HCT116 (cell line): ENCODE data around the gene PRDM12. TPM values are rescaled to one million over a fixed set of nuclear protein-coding genes. Genes with fewer than 3 reads are reported as not detected.

Experiments
- ATAC-seq: fragments of 200-7000 bp; cut with Tn5 transposase; 2 replicates; pipeline ENCODE4 v1.9.1; 2020; ENCODE audit warnings: mild to moderate bottlenecking, moderate library complexity
- BruUV-seq: library from RNA; stranded (reverse); fragments of 400-500 nt; replicated peaks from 2 replicates; lab custom pipeline; 2021; lab: Mats Ljungman, UMichigan
- CTCF ChIA-PET: fragments of 300-600 bp; sonication (Branson Sonifier 250); formaldehyde crosslinking; loops from one replicate; lab custom pipeline; 2021; ENCODE audit warnings: antibody characterized with exemption; lab: Charles Lee
- POLR2A ChIA-PET: fragments of 300-600, 350-600 bp; sonication (Branson Sonifier 250); formaldehyde crosslinking; loops from one replicate; lab custom pipeline; 2021; ENCODE audit warnings: antibody characterized with exemption; lab: Charles Lee
- RAD21 ChIA-PET, 2 experiments: fragments of 300-600 bp; sonication (Branson Sonifier 250); formaldehyde crosslinking; loops; one replicate each; lab custom pipeline; 2023; ENCODE audit warnings: low total read pairs in 2 of 2; ENCODE audit not compliant: uncharacterized antibody in 2 of 2, unreplicated experiment in 2 of 2, low non-redundant PET in 1 of 2; lab: Charles Lee
- DNase-seq: peaks from one replicate; pipeline ENCODE4 v3.0.0-alpha.2; 2010; ENCODE audit warnings: low read depth, low spot score
- H2AFZ ChIP-seq: fragments of 200-600 bp; shearing (Covaris generic), sonication (generic); 2 replicates; pipeline ENCODE4 v1.6.1; 2017; ENCODE audit warnings: low read depth, mixed run types, mixed read lengths, antibody characterized with exemption, low read length; ENCODE audit not compliant: poor library complexity, severe bottlenecking
- H3K27ac ChIP-seq: 2 replicates; pipeline ENCODE4 v1.5.1; 2012; ENCODE audit warnings: low read depth, low read length
- H3K27me3 ChIP-seq: fragments of 200-600 bp; sonication (generic); 2 replicates; pipeline ENCODE4 v1.6.1; 2016; ENCODE audit warnings: mixed run types, low read length, mixed read lengths; ENCODE audit not compliant: insufficient read depth
- H3K36me3 ChIP-seq, 2 experiments: fragments of 200-500 bp in 1 of 2; fragments of 200-600 bp in 1 of 2; sonication (Bioruptor generic) in 1 of 2; sonication (generic) in 1 of 2; 2 replicates each; pipeline versions ENCODE4 v1.5.1 to v1.6.1; 2014 to 2016; ENCODE audit warnings: low read length in 2 of 2, inconsistent platforms in 1 of 2, mixed read lengths in 1 of 2, mixed run types in 1 of 2; ENCODE audit not compliant: insufficient read depth in 2 of 2, control insufficient read depth in 1 of 2
- H3K4me1 ChIP-seq, 2 experiments: fragments of 200-600 bp in 1 of 2; sonication (generic) in 1 of 2; 2 replicates each; pipeline versions ENCODE4 v1.5.1 to v1.6.1; 2012 to 2017; ENCODE audit warnings: low read length in 2 of 2, inconsistent platforms in 1 of 2, mild to moderate bottlenecking in 1 of 2, mixed read lengths in 1 of 2, mixed run types in 1 of 2, moderate library complexity in 1 of 2; ENCODE audit not compliant: insufficient read depth in 2 of 2, control insufficient read depth in 1 of 2
- H3K4me2 ChIP-seq: fragments of 200-600 bp; sonication (generic); 2 replicates; pipeline ENCODE4 v1.6.1; 2017; ENCODE audit warnings: mixed run types, low read length, mixed read lengths
- H3K4me3 ChIP-seq, 2 experiments: fragments of 200-600 bp in 1 of 2; sonication (generic) in 1 of 2; replicated peaks in 1 of 2; 2 replicates each; pipeline ENCODE4 v1.5.1; 2011 to 2016; ENCODE audit warnings: low read length in 2 of 2, control low read depth in 1 of 2, low read depth in 1 of 2, mild to moderate bottlenecking in 1 of 2, mixed read lengths in 1 of 2, mixed run types in 1 of 2
- H3K79me2 ChIP-seq: fragments of 200-600 bp; sonication (generic); 2 replicates; pipeline ENCODE4 v1.6.1; 2017; ENCODE audit warnings: mild to moderate bottlenecking, mixed run types, low read length, moderate library complexity, mixed read lengths; ENCODE audit not compliant: insufficient read depth
- H3K9ac ChIP-seq: fragments of 200-600 bp; sonication (generic); 2 replicates; pipeline ENCODE4 v1.6.1; 2016; ENCODE audit warnings: low read length, mixed read lengths
- H3K9me2 ChIP-seq: fragments of 200-600 bp; sonication (generic), shearing (Covaris generic); 2 replicates; pipeline ENCODE4 v1.6.1; 2017; ENCODE audit warnings: mixed run types, mild to moderate bottlenecking, moderate library complexity; ENCODE audit not compliant: insufficient read depth
- H3K9me3 ChIP-seq, 2 experiments: fragments of 200-500 bp in 1 of 2; fragments of 200-600 bp in 1 of 2; sonication (Bioruptor generic) in 1 of 2; sonication (generic) in 1 of 2; 2 replicates each; pipeline ENCODE4 v1.6.1; 2014 to 2017; ENCODE audit warnings: low read length in 2 of 2, mixed read lengths in 2 of 2, inconsistent platforms in 1 of 2, low read depth in 1 of 2, mild to moderate bottlenecking in 1 of 2, mixed run types in 1 of 2, moderate library complexity in 1 of 2; ENCODE audit not compliant: control insufficient read depth in 1 of 2, insufficient read depth in 1 of 2
- H4K20me1 ChIP-seq: fragments of 200-600 bp; sonication (generic), shearing (Covaris generic); 2 replicates; pipeline ENCODE4 v1.6.1; 2017; ENCODE audit warnings: mixed run types, mild to moderate bottlenecking, moderate library complexity; ENCODE audit not compliant: insufficient read depth
- ATF3 ChIP-seq: IDR thresholded peaks from 2 replicates; pipeline ENCODE4 v1.6.1; 2012
- CBX3 ChIP-seq: IDR thresholded peaks from 2 replicates; pipeline ENCODE4 v1.6.1; 2012; ENCODE audit warnings: low read depth
- CEBPB ChIP-seq: IDR thresholded peaks from 2 replicates; pipeline ENCODE4 v1.6.1; 2012; ENCODE audit warnings: low read depth
- EGR1 ChIP-seq: IDR thresholded peaks from 2 replicates; pipeline ENCODE4 v1.6.1; 2012; ENCODE audit warnings: low read depth
- ELF1 ChIP-seq: IDR thresholded peaks from 2 replicates; pipeline ENCODE4 v1.6.1; 2012; ENCODE audit warnings: low read depth, borderline replicate concordance
- EZH2phosphoT487 ChIP-seq: fragments of 200-600 bp; IDR thresholded peaks from 2 replicates; pipeline ENCODE4 v1.6.1; 2018; ENCODE audit warnings: antibody characterized with exemption, borderline replicate concordance
- FOSL1 ChIP-seq: IDR thresholded peaks from 2 replicates; pipeline ENCODE4 v1.6.1; 2012; ENCODE audit warnings: low read depth
- JUND ChIP-seq: IDR thresholded peaks from 2 replicates; pipeline ENCODE4 v1.6.1; 2012
- POLR2AphosphoS5 ChIP-seq: IDR thresholded peaks from 2 replicates; pipeline ENCODE4 v1.6.1; 2011; ENCODE audit warnings: mild to moderate bottlenecking, low read depth, low read length, moderate library complexity
- RAD21 ChIP-seq: IDR thresholded peaks from 2 replicates; pipeline ENCODE4 v1.6.1; 2012; ENCODE audit warnings: low read depth, mild to moderate bottlenecking
- REST ChIP-seq: IDR thresholded peaks from 2 replicates; pipeline ENCODE4 v1.6.1; 2012; ENCODE audit warnings: low read depth
- SIN3A ChIP-seq: IDR thresholded peaks from 2 replicates; pipeline ENCODE4 v1.6.1; 2012; ENCODE audit warnings: low read depth
- SP1 ChIP-seq: IDR thresholded peaks from 2 replicates; pipeline ENCODE4 v1.6.1; 2012; ENCODE audit warnings: low read depth
- SRF ChIP-seq: IDR thresholded peaks from 2 replicates; pipeline ENCODE4 v1.6.1; 2012; ENCODE audit warnings: low read depth
- TCF7L2 ChIP-seq: IDR thresholded peaks from 2 replicates; pipeline ENCODE4 v1.7.0; 2011; ENCODE audit warnings: borderline replicate concordance, inconsistent platforms; ENCODE audit not compliant: insufficient read depth, insufficient read length; ENCODE audit errors: extremely low read depth
- YY1 ChIP-seq: IDR thresholded peaks from 2 replicates; pipeline ENCODE4 v1.6.1; 2011; ENCODE audit warnings: low read length, low read depth, moderate library complexity, mild to moderate bottlenecking; ENCODE audit not compliant: insufficient replicate concordance; ENCODE audit errors: extremely low read depth
- ZNF274 ChIP-seq: fragments of 200-500 bp; sonication (Bioruptor generic); IDR thresholded peaks from 2 replicates; pipeline ENCODE4 v1.6.1; 2014; ENCODE audit warnings: mild to moderate bottlenecking, low read depth, low read length, inconsistent platforms
- intact Hi-C: fragments of 100-400 bp; cut with micrococcal nuclease; formaldehyde crosslinking; loops from 2 replicates; pipeline ENCODE4 v1.10.0; 2022
- total RNA-seq: library from RNA; stranded (reverse); gene quantifications from one replicate; pipeline ENCODE4 v1.2.1, GENCODE V29; 2021; ENCODE audit not compliant: unreplicated experiment
- TF ChIP-seq, protein P1 (sequence below), 3 experiments: fragments of 200-600 bp in 1 of 3; sonication (generic) in 1 of 3; IDR thresholded peaks in 2 of 3; conservative IDR thresholded peaks in 1 of 3; 2 replicates each; pipeline ENCODE4 v1.5.1; 2012 to 2017; ENCODE audit warnings: low read depth in 2 of 3, low read length in 2 of 3, antibody characterized with exemption in 1 of 3, borderline replicate concordance in 1 of 3, control low read depth in 1 of 3, mild to moderate bottlenecking in 1 of 3, mixed read lengths in 1 of 3, mixed run types in 1 of 3, moderate library complexity in 1 of 3; ENCODE audit not compliant: insufficient read depth in 1 of 3

The PRDM12 gene
- total RNA-seq, 1 experiment from 2014 or later = 0.54 TPM

GRCh38 chr9:130632081-130632710 lies 32.2 kb upstream of the PRDM12 start:
- no peak for ATAC-seq
- Histone ChIP-seq H3K79me2 (peaks cover 4% of the 10 kb centered on the region; the same call in 1 of the 2 replicates), H3K9me3 (no peaks in the 10 kb centered on the region), H3K4me2 (no peak overlapping the region), H3K27ac (no peak overlapping the region), H3K9ac (no peak overlapping the region), H3K4me1 (no peaks in the 10 kb centered on the region)
- BruUV-seq = no TSS peak
- CTCF ChIA-PET = no interaction called here
- no peak for TF ChIP-seq CBX3
- TF ChIP-seq, protein P1, sequence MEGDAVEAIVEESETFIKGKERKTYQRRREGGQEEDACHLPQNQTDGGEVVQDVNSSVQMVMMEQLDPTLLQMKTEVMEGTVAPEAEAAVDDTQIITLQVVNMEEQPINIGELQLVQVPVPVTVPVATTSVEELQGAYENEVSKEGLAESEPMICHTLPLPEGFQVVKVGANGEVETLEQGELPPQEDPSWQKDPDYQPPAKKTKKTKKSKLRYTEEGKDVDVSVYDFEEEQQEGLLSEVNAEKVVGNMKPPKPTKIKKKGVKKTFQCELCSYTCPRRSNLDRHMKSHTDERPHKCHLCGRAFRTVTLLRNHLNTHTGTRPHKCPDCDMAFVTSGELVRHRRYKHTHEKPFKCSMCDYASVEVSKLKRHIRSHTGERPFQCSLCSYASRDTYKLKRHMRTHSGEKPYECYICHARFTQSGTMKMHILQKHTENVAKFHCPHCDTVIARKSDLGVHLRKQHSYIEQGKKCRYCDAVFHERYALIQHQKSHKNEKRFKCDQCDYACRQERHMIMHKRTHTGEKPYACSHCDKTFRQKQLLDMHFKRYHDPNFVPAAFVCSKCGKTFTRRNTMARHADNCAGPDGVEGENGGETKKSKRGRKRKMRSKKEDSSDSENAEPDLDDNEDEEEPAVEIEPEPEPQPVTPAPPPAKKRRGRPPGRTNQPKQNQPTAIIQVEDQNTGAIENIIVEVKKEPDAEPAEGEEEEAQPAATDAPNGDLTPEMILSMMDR (IDR thresholded peaks at IDR 0.05 in 2 of 3, conservative IDR thresholded peaks at IDR 0.05 in 1 of 3; ENCODE audit: borderline replicate concordance in 1 of 3, insufficient read depth in 1 of 3, low read depth in 2 of 3, low read length in 2 of 3) = no peak
- TF ChIP-seq CEBPB = no peak
- TF ChIP-seq FOSL1 = no peak
- TF ChIP-seq SP1 = no peak
- TF ChIP-seq YY1 = no peak
- no peak for TF ChIP-seq TCF7L2
- no peak for TF ChIP-seq JUND
- TF ChIP-seq POLR2AphosphoS5 = no peak
- TF ChIP-seq REST = no peak
- TF ChIP-seq SIN3A = no peak
- no peak for TF ChIP-seq SRF
- TF ChIP-seq RAD21 = no peak
- TF ChIP-seq EGR1 = no peak
- no peak for TF ChIP-seq ELF1
- TF ChIP-seq ZNF274 = no peak
- no peak for TF ChIP-seq ATF3
- no peak for TF ChIP-seq EZH2phosphoT487
- TF ChIP-seq, all 23 proteins: peak for 0
- POLR2A ChIA-PET = no interaction called here
- DNase-seq = no peak
- H2AFZ ChIP-seq = no peak overlapping the region
- H3K27me3 ChIP-seq = no peaks in the 10 kb centered on the region
- H3K36me3 ChIP-seq = peaks cover 22 to 31% of the 10 kb centered on the region in 2 experiments; a peak in 3 of 4 replicates
- no peaks in the 10 kb centered on the region for H4K20me1 ChIP-seq
- RAD21 ChIA-PET = no interaction called here
- no peaks in the 10 kb centered on the region for H3K9me2 ChIP-seq
- intact Hi-C loops = no loop called here
- no peak overlapping the region for H3K4me3 ChIP-seq
